OCI-LY3 (cell line): ENCODE measurements around the gene FGD3.

Experiments
- H2AFZ ChIP-seq: fragments of 200-600, 300-600 bp; shearing (Covaris generic); 2 replicates; pipeline ENCODE4 v1.6.0; 2014; ENCODE audit warnings: antibody characterized with exemption, low read depth, low read length
- H3K27ac ChIP-seq: fragments of 200-600, 300-600 bp; sonication (generic); 2 replicates; pipeline ENCODE4 v1.5.1; 2014; ENCODE audit warnings: mild to moderate bottlenecking, low read length, moderate library complexity, mixed read lengths
- H3K27me3 ChIP-seq: fragments of 200-600, 300-600 bp; sonication (generic); 2 replicates; pipeline ENCODE4 v1.6.1; 2014; ENCODE audit warnings: low read depth, low read length, mixed read lengths
- H3K36me3 ChIP-seq: fragments of 200-600, 300-600 bp; sonication (generic); replicated peaks from 2 replicates; pipeline ENCODE3; 2014; ENCODE audit warnings: low read depth, low read length, mixed read lengths
- H3K4me1 ChIP-seq: fragments of 300-600, 200-600 bp; sonication (generic); 2 replicates; pipeline ENCODE4 v1.6.1; 2014; ENCODE audit warnings: low read length, mixed read lengths
- H3K4me2 ChIP-seq: fragments of 200-600, 300-600 bp; sonication (generic); 2 replicates; pipeline ENCODE4 v1.6.1; 2014; ENCODE audit warnings: low read length, mixed read lengths
- H3K4me3 ChIP-seq: fragments of 300-600, 200-600 bp; sonication (generic); 2 replicates; pipeline ENCODE4 v1.5.1; 2014; ENCODE audit warnings: antibody characterized with exemption, mild to moderate bottlenecking, low read length, moderate library complexity
- H3K79me2 ChIP-seq: fragments of 300-600, 200-600 bp; shearing (Covaris generic); 2 replicates; pipeline ENCODE4 v1.6.1; 2014; ENCODE audit warnings: mild to moderate bottlenecking, low read length, mixed read lengths
- H3K9ac ChIP-seq: fragments of 300-600, 200-600 bp; shearing (Covaris generic); 2 replicates; pipeline ENCODE4 v1.6.0; 2014; ENCODE audit warnings: mild to moderate bottlenecking, low read length, moderate library complexity
- H3K9me3 ChIP-seq: fragments of 200-600, 300-600 bp; shearing (Covaris generic); 2 replicates; pipeline ENCODE4 v1.6.1; 2014; ENCODE audit warnings: low read length, mixed read lengths; ENCODE audit not compliant: insufficient read depth
- H4K20me1 ChIP-seq: fragments of 200-600, 300-600 bp; sonication (generic); 2 replicates; pipeline ENCODE4 v1.6.1; 2016; ENCODE audit warnings: low read length, mixed read lengths; ENCODE audit not compliant: insufficient read depth
- CTCF ChIP-seq: fragments of 200-600, 300-600 bp; sonication (generic); IDR thresholded peaks from 2 replicates; pipeline ENCODE4 v1.5.1; 2014; ENCODE audit warnings: antibody characterized with exemption, low read length, low read depth
- EZH2phosphoT487 ChIP-seq: fragments of 200-600 bp; shearing (Covaris generic); IDR thresholded peaks from 2 replicates; pipeline ENCODE4 v1.6.1; 2018; ENCODE audit warnings: antibody characterized with exemption, mixed run types, low read depth

FGD3 gene

GRCh38 chr9:93030642-93031628 is 83.6 kb downstream of the FGD3 start:
- Histone ChIP-seq H3K9me3 (no peaks in the 10 kb centered on the region), H3K27me3 (no peaks in the 10 kb centered on the region), H3K9ac (no peak overlapping the region), H2AFZ (no peak overlapping the region), H3K36me3 (no peaks in the 10 kb centered on the region), H3K27ac (no peak overlapping the region), H3K4me2 (no peak overlapping the region), H3K4me3 (no peak overlapping the region), H4K20me1 (no peaks in the 10 kb centered on the region; the same call in 1 of the 2 replicates), H3K4me1 (peaks cover 6% of the 10 kb centered on the region), H3K79me2 (no peaks in the 10 kb centered on the region)
- TF ChIP-seq EZH2phosphoT487, result no peak

GRCh38 chr9:93031629-93032430 is 84.5 kb downstream of the FGD3 start:
- H3K27me3 ChIP-seq, result no peaks in the 10 kb centered on the region
- H4K20me1 ChIP-seq, result no peaks in the 10 kb centered on the region; the same call in 1 of the 2 replicates
- H3K27ac ChIP-seq, result no peak overlapping the region
- no peaks in the 10 kb centered on the region for H3K79me2 ChIP-seq
- H3K36me3 ChIP-seq, result no peaks in the 10 kb centered on the region
- no peak overlapping the region for H3K9ac ChIP-seq
- TF ChIP-seq CTCF (no peak), EZH2phosphoT487 (no peak)
- H3K9me3 ChIP-seq, result no peaks in the 10 kb centered on the region
- H3K4me3 ChIP-seq, result no peak overlapping the region
- H2AFZ ChIP-seq, result no peak overlapping the region
- H3K4me1 ChIP-seq, result peaks cover 6% of the 10 kb centered on the region
- H3K4me2 ChIP-seq, result no peak overlapping the region

- Histone ChIP-seq H4K20me1 (no peaks in the 10 kb centered on the region; the same call in 1 of the 2 replicates), H3K9ac (no peak overlapping the region), H3K27ac (no peak overlapping the region), H2AFZ (no peak overlapping the region), H3K4me3 (no peak overlapping the region), H3K36me3 (no peaks in the 10 kb centered on the region), H3K9me3 (no peaks in the 10 kb centered on the region), H3K4me1 (peaks cover 6% of the 10 kb centered on the region), H3K27me3 (no peaks in the 10 kb centered on the region), H3K79me2 (no peaks in the 10 kb centered on the region), H3K4me2 (no peak overlapping the region)
- no peak for TF ChIP-seq CTCF
- TF ChIP-seq EZH2phosphoT487, result no peak
Measured at GRCh38 chr9:93032545-93032944, 85.2 kb downstream of the FGD3 start.

GRCh38 chr9:93033531-93033930 is 86.2 kb downstream of the FGD3 start:
- Histone ChIP-seq H3K79me2 (no peaks in the 10 kb centered on the region), H3K27ac (no peak overlapping the region), H3K4me1 (peaks cover 13% of the 10 kb centered on the region), H3K9ac (no peak overlapping the region), H2AFZ (no peak overlapping the region), H4K20me1 (no peaks in the 10 kb centered on the region; the same call in 1 of the 2 replicates), H3K9me3 (no peaks in the 10 kb centered on the region), H3K4me3 (no peak overlapping the region), H3K27me3 (no peaks in the 10 kb centered on the region), H3K36me3 (no peaks in the 10 kb centered on the region), H3K4me2 (no peak overlapping the region)
- TF ChIP-seq CTCF, result no peak
- no peak for TF ChIP-seq EZH2phosphoT487
